Type B pancreatic cell (in vitro differentiated cells): Measurements from ENCODE around the gene SLCO4A1. TPM values are rescaled to one million over a fixed set of nuclear protein-coding genes. Genes with fewer than 3 reads are reported as not detected.

Experiments used
- DNase-seq: peaks from one replicate; pipeline ENCODE4 v3.0.0; 2021; ENCODE audit warnings: mixed read lengths; ENCODE audit not compliant: unreplicated experiment; ENCODE audit errors: extremely low spot score
- H3K27ac Mint-ChIP-seq: 2 replicates; pipeline ENCODE4 v1.8.0; 2021; ENCODE audit warnings: mild to moderate bottlenecking, mixed read lengths
- H3K27me3 Mint-ChIP-seq: 2 replicates; pipeline ENCODE4 v1.8.0; 2021; ENCODE audit warnings: mixed read lengths
- H3K36me3 Mint-ChIP-seq: 2 replicates; pipeline ENCODE4 v1.8.0; 2021; ENCODE audit warnings: mixed read lengths
- H3K4me1 Mint-ChIP-seq: one replicate; pipeline ENCODE4 v1.8.0; 2021; ENCODE audit warnings: mixed read lengths; ENCODE audit not compliant: unreplicated experiment
- H3K4me3 Mint-ChIP-seq: 2 replicates; pipeline ENCODE4 v1.8.0; 2021; ENCODE audit warnings: mild to moderate bottlenecking, mixed read lengths
- H3K9me3 Mint-ChIP-seq: 2 replicates; pipeline ENCODE4 v1.8.0; 2021; ENCODE audit warnings: mixed read lengths
- total RNA-seq: library from RNA; stranded (reverse); gene quantifications from 2 replicates; pipeline ENCODE4 v1.2.1, GENCODE V29; 2021; ENCODE audit warnings: low replicate concordance
- TF ChIP-seq, protein P1 (sequence below): fragments of 200-600 bp; sonication (generic); conservative IDR thresholded peaks from 2 replicates; pipeline ENCODE4 v1.5.0; 2021; ENCODE audit warnings: antibody characterized with exemption, mild to moderate bottlenecking

Gene SLCO4A1
- total RNA-seq, 1 donor from 2014 or later, result 5.3 TPM

DNA sequence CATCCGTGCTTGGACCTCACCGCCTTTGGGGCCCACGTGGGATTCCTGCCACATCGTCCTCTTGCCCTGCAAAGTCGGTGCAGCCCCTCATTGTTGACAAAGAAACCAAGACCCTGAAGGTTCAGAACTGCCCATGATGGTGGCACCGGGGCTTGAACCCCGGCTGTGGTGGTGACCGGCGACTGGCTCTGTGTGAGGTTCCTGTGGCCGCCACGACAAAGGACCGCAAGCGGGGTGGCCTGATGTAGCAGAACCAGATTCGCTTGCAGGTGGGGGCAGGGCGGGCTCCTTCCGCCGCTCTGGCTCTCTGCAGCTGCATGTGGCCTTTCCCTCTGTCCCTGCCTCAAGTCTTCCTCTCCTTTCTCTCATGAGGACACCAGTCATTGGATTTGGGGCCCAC lies 28.7 kb downstream of the SLCO4A1 start:
- H3K9me3 Mint-ChIP-seq, result no peaks in the 10 kb centered on the region
- H3K27ac Mint-ChIP-seq, result no peak overlapping the region
- H3K27me3 Mint-ChIP-seq, result peaks cover 3% of the 10 kb centered on the region
- H3K4me1 Mint-ChIP-seq, result peaks cover 23% of the 10 kb centered on the region
- H3K36me3 Mint-ChIP-seq, result no peaks in the 10 kb centered on the region
- no peak for DNase-seq
- TF ChIP-seq, protein P1, sequence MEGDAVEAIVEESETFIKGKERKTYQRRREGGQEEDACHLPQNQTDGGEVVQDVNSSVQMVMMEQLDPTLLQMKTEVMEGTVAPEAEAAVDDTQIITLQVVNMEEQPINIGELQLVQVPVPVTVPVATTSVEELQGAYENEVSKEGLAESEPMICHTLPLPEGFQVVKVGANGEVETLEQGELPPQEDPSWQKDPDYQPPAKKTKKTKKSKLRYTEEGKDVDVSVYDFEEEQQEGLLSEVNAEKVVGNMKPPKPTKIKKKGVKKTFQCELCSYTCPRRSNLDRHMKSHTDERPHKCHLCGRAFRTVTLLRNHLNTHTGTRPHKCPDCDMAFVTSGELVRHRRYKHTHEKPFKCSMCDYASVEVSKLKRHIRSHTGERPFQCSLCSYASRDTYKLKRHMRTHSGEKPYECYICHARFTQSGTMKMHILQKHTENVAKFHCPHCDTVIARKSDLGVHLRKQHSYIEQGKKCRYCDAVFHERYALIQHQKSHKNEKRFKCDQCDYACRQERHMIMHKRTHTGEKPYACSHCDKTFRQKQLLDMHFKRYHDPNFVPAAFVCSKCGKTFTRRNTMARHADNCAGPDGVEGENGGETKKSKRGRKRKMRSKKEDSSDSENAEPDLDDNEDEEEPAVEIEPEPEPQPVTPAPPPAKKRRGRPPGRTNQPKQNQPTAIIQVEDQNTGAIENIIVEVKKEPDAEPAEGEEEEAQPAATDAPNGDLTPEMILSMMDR, result no peak
- no peak overlapping the region for H3K4me3 Mint-ChIP-seq

DNA sequence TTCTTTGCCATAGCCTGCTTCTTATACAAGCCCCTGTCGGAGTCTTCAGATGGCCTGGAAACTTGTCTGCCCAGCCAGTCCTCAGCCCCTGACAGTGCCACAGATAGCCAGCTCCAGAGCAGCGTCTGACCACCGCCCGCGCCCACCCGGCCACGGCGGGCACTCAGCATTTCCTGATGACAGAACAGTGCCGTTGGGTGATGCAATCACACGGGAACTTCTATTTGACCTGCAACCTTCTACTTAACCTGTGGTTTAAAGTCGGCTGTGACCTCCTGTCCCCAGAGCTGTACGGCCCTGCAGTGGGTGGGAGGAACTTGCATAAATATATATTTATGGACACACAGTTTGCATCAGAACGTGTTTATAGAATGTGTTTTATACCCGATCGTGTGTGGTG lies 29.5 kb downstream of the SLCO4A1 start:
- H3K27ac Mint-ChIP-seq, result no peak overlapping the region
- peaks cover 22% of the 10 kb centered on the region for H3K4me1 Mint-ChIP-seq
- no peaks in the 10 kb centered on the region for H3K36me3 Mint-ChIP-seq
- no peak for DNase-seq
- TF ChIP-seq, protein P1, result no peak
- H3K9me3 Mint-ChIP-seq, result no peaks in the 10 kb centered on the region
- H3K27me3 Mint-ChIP-seq, result peaks cover 8% of the 10 kb centered on the region
- no peak overlapping the region for H3K4me3 Mint-ChIP-seq

DNA sequence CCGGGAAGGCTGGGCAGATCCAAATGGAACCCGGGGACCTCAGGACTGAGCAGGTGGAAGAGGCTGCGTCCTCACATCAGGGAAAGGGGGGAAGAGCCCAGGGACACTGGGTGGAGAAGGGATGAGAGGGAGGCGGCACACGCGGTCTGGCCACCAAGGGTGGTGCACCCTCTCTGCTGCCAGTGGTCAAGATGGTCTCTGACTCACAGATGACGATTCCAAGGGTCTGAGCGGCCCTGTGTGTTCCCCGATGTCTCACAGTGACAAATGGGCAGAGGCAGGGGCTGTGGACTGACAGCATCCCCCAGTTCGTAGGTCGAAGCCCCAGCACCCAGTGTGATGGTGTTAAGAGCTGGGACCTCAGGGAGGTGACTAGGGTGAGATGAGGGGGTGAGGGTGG lies 32.1 kb downstream of the SLCO4A1 start:
- H3K4me1 Mint-ChIP-seq, result peaks cover 11% of the 10 kb centered on the region
- no peak overlapping the region for H3K27ac Mint-ChIP-seq
- TF ChIP-seq, protein P1, result no peak
- H3K27me3 Mint-ChIP-seq, result peaks cover 11% of the 10 kb centered on the region
- no peaks in the 10 kb centered on the region for H3K36me3 Mint-ChIP-seq
- no peaks in the 10 kb centered on the region for H3K9me3 Mint-ChIP-seq
- no peak for DNase-seq
- H3K4me3 Mint-ChIP-seq, result no peak overlapping the region

DNA sequence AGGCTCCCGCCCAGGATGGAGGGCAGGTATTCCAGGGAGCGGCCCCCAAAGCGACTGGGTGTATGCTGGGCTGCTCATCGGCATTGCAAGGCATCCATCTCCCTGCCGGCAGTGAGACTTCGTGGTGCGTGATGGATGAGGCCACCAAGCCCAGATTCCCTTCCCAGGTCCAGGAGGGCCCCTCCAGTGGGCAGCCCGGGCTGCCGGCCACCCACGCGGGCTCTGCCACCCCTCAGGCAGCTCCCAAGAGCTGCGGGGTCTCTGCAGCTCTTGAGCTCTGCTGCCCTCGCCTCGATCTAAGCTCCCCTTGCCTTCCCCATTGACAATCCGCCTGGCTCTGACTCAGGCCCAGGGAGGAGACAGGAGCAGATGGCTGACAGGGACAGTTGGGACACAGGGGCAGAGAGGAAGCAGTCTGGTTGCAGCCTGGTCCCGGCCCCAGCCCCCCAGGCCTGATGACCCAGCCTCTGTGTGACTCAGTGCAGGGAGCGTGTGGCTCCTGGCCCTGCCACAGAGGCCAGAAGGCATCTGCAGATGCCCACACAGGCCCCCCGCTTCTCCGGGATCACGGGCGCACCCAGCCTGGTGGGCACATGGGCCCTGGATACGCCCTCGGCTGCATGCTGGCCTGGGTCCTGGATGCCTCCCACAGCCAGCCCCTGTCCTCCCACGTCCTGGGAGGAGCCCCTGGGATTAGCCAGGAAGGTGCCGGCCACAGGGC lies 33.0 kb downstream of the SLCO4A1 start:
- Mint-ChIP-seq H3K9me3 (peaks cover 6% of the 10 kb centered on the region), H3K27ac (no peak overlapping the region), H3K36me3 (no peaks in the 10 kb centered on the region), H3K4me3 (no peak overlapping the region), H3K27me3 (peaks cover 11% of the 10 kb centered on the region), H3K4me1 (peaks cover 4% of the 10 kb centered on the region)
- TF ChIP-seq, protein P1, result no peak
- DNase-seq, result no peak

DNA sequence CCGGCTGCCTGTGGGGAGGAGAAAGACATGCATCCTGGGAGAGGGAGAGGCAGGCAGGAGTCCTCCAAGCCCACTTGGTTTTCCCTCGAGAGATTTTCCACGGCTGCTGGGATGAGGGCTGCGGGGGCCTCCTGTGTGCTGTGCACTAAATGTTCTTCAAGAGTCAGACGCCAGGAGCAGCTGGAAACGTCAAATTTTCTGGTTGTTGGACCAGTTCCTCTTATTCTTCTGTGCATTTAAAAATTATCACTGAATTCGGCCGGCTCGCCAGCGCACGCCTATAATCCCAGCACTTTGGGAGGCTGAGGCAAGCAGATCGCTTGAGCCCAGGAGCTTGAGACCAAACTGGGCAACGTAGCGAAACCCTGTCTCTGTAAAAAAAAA lies 33.6 kb downstream of the SLCO4A1 start:
- TF ChIP-seq, protein P1, result no peak
- H3K36me3 Mint-ChIP-seq, result no peaks in the 10 kb centered on the region
- peaks cover 12% of the 10 kb centered on the region for H3K9me3 Mint-ChIP-seq
- H3K27ac Mint-ChIP-seq, result no peak overlapping the region
- H3K4me3 Mint-ChIP-seq, result no peak overlapping the region
- peaks cover 11% of the 10 kb centered on the region for H3K27me3 Mint-ChIP-seq
- no peak for DNase-seq
- H3K4me1 Mint-ChIP-seq, result peaks cover 4% of the 10 kb centered on the region
